ENCODE results near the gene CAVIN2. TPM values are rescaled to one million over a fixed set of nuclear protein-coding genes. Genes with fewer than 3 reads are reported as not detected.

Gene CAVIN2, protein sequence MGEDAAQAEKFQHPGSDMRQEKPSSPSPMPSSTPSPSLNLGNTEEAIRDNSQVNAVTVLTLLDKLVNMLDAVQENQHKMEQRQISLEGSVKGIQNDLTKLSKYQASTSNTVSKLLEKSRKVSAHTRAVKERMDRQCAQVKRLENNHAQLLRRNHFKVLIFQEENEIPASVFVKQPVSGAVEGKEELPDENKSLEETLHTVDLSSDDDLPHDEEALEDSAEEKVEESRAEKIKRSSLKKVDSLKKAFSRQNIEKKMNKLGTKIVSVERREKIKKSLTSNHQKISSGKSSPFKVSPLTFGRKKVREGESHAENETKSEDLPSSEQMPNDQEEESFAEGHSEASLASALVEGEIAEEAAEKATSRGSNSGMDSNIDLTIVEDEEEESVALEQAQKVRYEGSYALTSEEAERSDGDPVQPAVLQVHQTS
- total RNA-seq, result not detected

DNA sequence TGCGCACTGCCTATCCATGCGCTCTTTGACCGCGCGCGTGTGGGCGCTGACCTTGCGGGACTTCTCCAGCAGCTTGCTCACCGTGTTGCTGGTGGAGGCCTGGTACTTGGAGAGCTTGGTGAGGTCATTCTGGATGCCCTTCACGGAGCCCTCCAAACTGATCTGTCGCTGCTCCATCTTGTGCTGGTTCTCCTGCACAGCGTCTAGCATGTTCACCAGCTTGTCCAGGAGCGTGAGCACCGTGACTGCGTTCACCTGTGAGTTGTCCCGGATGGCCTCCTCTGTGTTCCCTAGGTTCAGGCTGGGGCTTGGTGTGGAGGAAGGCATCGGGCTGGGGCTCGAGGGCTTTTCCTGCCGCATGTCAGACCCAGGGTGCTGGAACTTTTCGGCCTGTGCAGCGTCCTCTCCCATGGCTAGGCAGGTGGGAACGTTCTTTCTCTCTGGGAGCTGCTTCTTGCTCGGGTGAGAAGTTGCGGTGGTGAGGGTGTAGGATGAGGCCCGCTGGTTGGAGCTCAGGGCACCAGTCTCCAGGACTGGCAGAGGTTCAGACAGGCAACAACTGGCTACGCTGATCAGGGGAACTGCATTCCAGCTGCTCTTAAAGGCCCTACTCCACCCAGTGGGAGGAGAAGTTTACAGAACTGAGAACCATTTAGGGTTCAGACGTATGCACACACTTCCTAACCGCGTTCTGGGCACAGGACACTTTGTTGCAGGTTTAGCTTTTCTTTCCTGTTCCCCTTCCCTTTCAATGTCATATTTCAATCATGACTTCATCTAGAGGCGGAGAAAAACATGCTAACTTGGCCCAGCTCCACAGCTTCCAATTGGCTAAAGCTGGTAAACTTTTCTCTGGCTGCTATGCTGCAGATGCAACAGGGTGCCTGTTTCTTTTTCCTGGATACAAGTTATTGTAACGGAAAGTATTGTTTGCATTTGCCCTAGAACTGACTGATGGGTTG lies at the start of gene CAVIN2:
Gene CAVIN2 (minus strand): TSS at position 574 of the 962 bp plus-strand sequence. CDS start 163 bp downstream, at position 411.
- H3K4me3 Mint-ChIP-seq, result no peak within 1 kb of the TSS
- H3K27ac Mint-ChIP-seq, result no peak within 1 kb of the TSS
- H3K36me3 Mint-ChIP-seq, result no peaks in the 10 kb centered on the region
- no peaks in the 10 kb centered on the region for H3K9me3 Mint-ChIP-seq (ENCODE audit: low read depth)
- no peak for ATAC-seq
- H3K4me1 Mint-ChIP-seq, result peaks cover 2% of the 10 kb centered on the region
- H3K27me3 Mint-ChIP-seq, result peaks cover 74% of the 10 kb centered on the region
- no peak for DNase-seq
- CTCF ChIA-PET, result no interaction called here

DNA sequence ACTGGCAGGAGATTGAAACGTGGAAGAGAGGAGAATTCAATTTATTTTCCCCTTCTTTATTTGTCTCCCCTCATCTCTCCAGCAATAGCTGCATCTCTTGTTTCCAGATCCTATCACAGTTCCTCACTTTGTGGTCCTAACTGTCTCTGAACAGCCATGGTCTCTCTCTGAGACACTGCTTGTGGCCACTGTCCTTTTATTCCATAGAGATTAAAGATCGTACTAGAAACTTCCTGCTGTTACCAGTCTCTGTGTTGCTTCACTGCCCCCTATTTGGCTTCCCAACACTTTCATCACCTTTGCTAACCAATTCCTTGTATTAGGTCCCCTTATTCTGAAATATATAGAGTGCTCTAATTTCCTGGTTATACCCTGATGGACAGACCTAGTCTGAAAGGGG lies 48.9 kb upstream of the CAVIN2 start:
- Mint-ChIP-seq H3K9me3 (ENCODE audit: low read depth) (no peaks in the 10 kb centered on the region), H3K27me3 (peaks cover 9% of the 10 kb centered on the region), H3K27ac (no peak overlapping the region), H3K4me1 (no peaks in the 10 kb centered on the region), H3K4me3 (no peak overlapping the region), H3K36me3 (no peaks in the 10 kb centered on the region)
- CTCF ChIA-PET, result no interaction called here
- ATAC-seq (no peak), DNase-seq (no peak)

DNA sequence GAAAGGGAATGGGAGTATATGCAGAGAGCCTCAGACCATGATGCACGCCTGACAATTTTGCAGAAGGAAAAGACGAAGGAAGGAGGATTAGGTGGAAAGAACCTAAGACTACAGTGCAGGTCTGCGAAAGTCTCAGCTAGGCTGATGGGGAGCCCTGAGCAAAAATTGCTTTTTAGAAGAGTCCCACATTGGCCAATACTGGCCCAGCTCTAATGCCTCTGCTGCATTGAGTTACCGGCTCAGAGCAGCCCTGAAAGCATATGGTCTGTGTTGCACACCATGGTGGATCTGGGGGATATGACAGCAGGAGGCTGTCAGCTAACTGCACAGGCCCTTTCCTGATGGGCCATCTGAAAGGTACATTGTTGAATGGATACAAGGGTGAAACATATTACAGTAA lies 48.3 kb upstream of the CAVIN2 start:
- H3K4me1 Mint-ChIP-seq, result no peaks in the 10 kb centered on the region
- no peak overlapping the region for H3K4me3 Mint-ChIP-seq
- CTCF ChIA-PET, result no interaction called here
- peaks cover 9% of the 10 kb centered on the region for H3K27me3 Mint-ChIP-seq
- no peaks in the 10 kb centered on the region for H3K9me3 Mint-ChIP-seq (ENCODE audit: low read depth)
- DNase-seq (no peak), ATAC-seq (no peak)
- no peaks in the 10 kb centered on the region for H3K36me3 Mint-ChIP-seq
- H3K27ac Mint-ChIP-seq, result no peak overlapping the region

DNA sequence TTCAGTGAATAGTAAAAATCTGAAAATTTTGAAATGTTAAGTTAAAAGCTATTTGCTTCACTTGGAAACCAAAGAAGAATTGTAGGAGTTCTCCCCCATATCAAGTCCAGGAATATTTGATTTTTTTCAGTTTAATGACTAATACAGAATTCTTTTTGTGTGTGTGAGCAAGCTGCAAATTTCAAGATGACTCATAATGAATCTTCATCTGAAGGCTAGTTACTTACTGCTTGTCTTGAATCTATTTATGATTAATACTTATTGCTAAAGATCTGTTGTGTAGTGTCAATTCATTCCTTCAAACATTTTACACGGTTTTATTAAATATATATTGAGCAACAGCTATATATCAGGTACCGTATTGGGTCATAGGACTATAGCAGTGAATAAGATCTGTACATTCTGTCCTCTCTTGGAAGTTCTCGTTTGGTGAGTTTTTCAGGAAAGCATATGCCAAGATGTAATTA lies 47.8 kb upstream of the CAVIN2 start:
- no peak overlapping the region for H3K27ac Mint-ChIP-seq
- peaks cover 9% of the 10 kb centered on the region for H3K27me3 Mint-ChIP-seq
- DNase-seq (no peak), ATAC-seq (no peak)
- no peaks in the 10 kb centered on the region for H3K36me3 Mint-ChIP-seq
- no peaks in the 10 kb centered on the region for H3K9me3 Mint-ChIP-seq (ENCODE audit: low read depth)
- H3K4me1 Mint-ChIP-seq, result no peaks in the 10 kb centered on the region
- CTCF ChIA-PET, result no interaction called here
- H3K4me3 Mint-ChIP-seq, result no peak overlapping the region

DNA sequence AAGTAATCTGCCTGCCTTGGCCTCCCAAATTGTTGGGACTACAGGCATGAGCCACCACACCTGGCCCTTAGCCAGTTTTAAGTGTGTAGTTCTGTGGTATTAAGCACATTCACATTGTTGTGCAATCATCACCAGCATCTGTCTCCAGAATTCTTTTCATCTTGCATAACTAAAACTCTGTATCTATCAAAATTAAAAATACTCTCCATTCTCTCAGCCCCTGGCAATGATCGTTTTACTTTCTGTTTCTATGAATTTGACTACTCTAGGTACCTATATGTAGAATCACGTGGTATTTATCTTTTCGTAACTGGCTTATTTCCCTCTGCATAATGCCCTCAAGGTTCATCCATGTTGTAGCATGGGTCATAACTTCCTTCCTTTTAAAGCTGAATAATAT lies 45.5 kb upstream of the CAVIN2 start:
- Mint-ChIP-seq H3K27me3 (peaks cover 9% of the 10 kb centered on the region), H3K4me1 (no peaks in the 10 kb centered on the region), H3K36me3 (no peaks in the 10 kb centered on the region), H3K4me3 (no peak overlapping the region), H3K27ac (no peak overlapping the region), H3K9me3 (ENCODE audit: low read depth) (no peaks in the 10 kb centered on the region)
- CTCF ChIA-PET, result no interaction called here
- no peak for ATAC-seq
- no peak for DNase-seq

DNA sequence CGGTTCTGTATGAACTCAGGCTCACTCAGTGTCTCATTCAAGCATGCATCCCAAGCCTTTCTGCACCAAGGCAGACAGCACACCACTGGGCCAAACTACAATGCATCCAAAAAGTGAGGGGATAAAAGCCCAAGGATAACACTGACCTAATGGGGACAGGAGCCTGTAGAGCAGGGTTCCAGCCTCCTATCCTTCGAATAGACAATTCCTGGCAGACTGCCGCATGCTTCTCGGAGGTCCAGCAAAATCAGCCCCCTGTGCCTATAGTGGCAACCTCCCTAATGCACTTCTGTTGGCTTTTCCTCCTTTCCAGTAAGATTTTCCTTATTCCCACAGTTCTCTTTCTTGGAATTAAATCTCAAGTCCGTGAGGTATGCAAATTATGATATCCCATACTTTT lies 44.8 kb upstream of the CAVIN2 start:
- no peak for DNase-seq
- Mint-ChIP-seq H3K9me3 (ENCODE audit: low read depth) (no peaks in the 10 kb centered on the region), H3K36me3 (no peaks in the 10 kb centered on the region), H3K27me3 (peaks cover 9% of the 10 kb centered on the region), H3K27ac (no peak overlapping the region), H3K4me1 (no peaks in the 10 kb centered on the region), H3K4me3 (no peak overlapping the region)
- CTCF ChIA-PET, result no interaction called here
- ATAC-seq, result no peak

DNA sequence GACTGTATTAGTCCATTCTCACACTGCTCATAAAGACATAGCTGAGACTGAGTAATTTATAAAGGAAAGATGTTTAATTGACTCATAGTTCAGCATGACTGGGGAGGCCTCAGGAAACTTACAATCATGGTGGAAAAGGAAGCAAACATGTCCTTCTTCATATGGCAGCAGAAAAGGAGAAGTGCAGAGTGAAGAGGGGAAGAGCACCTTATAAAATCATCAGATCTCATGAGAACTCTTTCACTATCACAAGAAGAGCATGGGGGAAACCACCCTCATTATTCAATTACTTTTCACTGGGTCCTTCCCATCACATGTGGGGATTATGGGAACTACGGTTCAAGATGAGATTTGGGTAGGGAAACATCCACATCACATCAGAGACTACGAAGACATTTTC lies 43.0 kb upstream of the CAVIN2 start:
- H3K27ac Mint-ChIP-seq, result no peak overlapping the region
- ATAC-seq, result no peak
- DNase-seq, result no peak
- no peaks in the 10 kb centered on the region for H3K9me3 Mint-ChIP-seq (ENCODE audit: low read depth)
- no peaks in the 10 kb centered on the region for H3K4me1 Mint-ChIP-seq
- H3K4me3 Mint-ChIP-seq, result no peak overlapping the region
- H3K27me3 Mint-ChIP-seq, result peaks cover 9% of the 10 kb centered on the region
- CTCF ChIA-PET, result no interaction called here
- H3K36me3 Mint-ChIP-seq, result no peaks in the 10 kb centered on the region

DNA sequence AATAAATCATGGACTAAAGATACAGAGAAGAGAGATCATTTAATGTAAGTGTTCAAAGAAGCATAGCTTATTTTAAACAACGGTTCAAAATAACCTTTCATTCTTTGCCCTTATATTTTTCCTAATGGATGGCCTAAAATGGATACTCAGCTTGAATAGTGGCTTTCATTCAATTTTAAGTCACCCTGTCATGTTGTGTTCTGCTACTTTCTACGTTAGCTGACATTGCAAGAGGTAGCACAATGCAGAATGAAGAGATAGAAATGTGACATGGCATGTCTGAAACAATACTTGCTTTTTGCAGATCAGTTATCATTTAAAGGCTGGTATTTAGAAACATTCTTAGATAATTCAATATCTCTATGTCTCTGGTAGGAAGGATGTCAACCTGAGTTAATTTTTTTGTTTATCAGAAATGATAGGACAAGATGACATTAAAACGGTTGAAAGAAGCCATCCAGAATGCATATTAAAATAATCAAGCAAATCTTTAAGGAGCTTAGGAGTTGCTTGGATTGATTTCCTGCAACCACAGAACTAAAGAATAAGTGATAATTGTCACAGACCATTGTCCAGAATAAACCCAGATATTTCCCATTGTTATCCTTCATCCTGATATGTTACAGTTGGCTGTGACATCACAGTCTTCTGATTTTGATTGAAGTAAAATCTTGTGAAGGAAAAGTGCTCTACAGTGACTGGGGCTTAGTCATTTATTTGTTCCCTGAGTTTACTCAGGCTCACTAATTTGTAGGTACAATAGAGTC lies 41.7 kb upstream of the CAVIN2 start:
- H3K9me3 Mint-ChIP-seq (ENCODE audit: low read depth), result no peaks in the 10 kb centered on the region
- ATAC-seq (no peak), DNase-seq (no peak)
- no peak overlapping the region for H3K27ac Mint-ChIP-seq
- no peaks in the 10 kb centered on the region for H3K36me3 Mint-ChIP-seq
- H3K4me1 Mint-ChIP-seq, result no peaks in the 10 kb centered on the region
- H3K4me3 Mint-ChIP-seq, result no peak overlapping the region
- H3K27me3 Mint-ChIP-seq, result peaks cover 7% of the 10 kb centered on the region
- CTCF ChIA-PET, result no interaction called here

DNA sequence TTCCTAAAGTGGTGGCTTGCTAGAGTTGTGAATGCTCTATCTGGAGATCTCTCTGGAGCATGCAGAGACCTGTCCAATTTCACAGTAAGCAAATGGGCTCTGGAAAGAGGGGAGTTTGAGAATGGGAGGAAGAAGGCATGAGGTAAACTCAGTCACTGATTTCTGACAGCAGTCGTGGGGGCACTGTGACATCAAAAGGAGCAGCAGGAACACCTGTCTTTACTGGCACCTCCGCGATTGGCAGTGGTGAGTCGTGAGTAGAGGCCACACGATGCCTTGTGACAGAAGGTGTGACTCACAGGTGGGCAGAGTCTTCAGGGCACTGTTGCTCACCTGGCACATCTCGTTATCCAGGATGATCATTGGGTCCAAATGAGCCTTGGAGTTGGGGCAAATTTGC lies 38.8 kb upstream of the CAVIN2 start:
- H3K27ac Mint-ChIP-seq, result no peak overlapping the region
- H3K4me3 Mint-ChIP-seq, result no peak overlapping the region
- no peaks in the 10 kb centered on the region for H3K4me1 Mint-ChIP-seq
- no peaks in the 10 kb centered on the region for H3K9me3 Mint-ChIP-seq (ENCODE audit: low read depth)
- DNase-seq (no peak), ATAC-seq (no peak)
- H3K27me3 Mint-ChIP-seq, result no peaks in the 10 kb centered on the region
- CTCF ChIA-PET, result no interaction called here
- no peaks in the 10 kb centered on the region for H3K36me3 Mint-ChIP-seq

DNA sequence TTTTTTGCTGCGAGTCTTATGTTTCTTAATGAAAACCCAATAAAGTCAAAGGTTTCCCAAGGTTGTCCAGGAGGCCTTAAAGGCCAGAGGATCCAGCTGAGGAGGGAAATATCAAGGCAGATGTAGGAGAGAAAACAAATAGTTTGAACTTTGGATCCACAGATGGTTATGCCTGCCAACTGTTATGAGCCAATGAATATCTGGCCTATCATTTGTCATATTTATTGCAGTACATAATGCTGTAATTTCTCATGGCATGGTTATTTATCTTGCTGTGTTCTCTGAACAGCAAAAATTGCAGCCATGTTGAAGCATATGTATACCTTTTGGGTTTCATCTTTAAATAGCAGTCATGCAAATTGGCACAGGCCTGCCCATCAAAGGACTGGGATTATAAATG lies 38.2 kb upstream of the CAVIN2 start:
- CTCF ChIA-PET, result no interaction called here
- no peaks in the 10 kb centered on the region for H3K36me3 Mint-ChIP-seq
- no peak overlapping the region for H3K27ac Mint-ChIP-seq
- ATAC-seq (no peak), DNase-seq (no peak)
- no peaks in the 10 kb centered on the region for H3K4me1 Mint-ChIP-seq
- no peaks in the 10 kb centered on the region for H3K9me3 Mint-ChIP-seq (ENCODE audit: low read depth)
- no peak overlapping the region for H3K4me3 Mint-ChIP-seq
- H3K27me3 Mint-ChIP-seq, result no peaks in the 10 kb centered on the region

DNA sequence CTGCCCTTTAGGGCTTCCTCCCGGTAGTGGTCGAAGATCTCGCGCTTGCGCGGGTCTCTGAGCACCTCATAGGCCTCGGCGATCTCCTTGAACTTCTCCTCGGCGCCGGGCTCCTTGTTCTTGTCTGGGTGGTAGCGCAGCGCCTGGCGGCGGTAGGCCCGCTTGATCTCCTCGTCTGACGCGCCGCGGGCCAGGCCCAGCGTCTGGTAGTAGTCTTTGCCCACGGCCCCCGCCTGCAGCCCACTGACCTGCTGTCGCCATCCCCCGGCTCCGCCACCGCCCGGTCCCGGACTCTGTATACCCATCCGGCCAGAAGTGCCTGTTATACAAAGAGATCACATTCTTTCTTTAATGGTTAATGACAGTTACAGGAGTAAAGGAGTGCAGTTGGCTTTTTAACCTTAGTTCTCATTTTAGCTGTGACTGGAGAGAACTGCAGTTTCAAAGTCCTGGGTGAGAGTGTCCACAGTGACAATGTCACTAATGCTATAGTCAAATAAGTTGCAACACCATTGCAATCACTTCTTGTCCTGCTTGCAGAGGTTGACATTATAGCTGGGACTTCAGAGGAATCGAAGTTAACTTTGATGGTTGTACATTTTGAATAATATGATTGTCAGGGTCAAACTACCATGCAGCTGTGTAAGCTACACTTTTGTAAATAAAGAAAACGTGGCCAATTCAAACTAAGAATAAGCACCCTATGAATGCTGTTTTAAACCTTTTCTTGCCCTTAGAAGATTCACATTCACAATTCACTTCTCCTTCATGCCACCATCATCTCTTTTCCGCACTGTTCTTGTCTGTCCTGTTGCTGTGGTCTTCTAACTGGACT lies 35.3 kb upstream of the CAVIN2 start:
- DNase-seq, result no peak
- H3K27me3 Mint-ChIP-seq, result peaks cover 4% of the 10 kb centered on the region
- H3K9me3 Mint-ChIP-seq (ENCODE audit: low read depth), result no peaks in the 10 kb centered on the region
- no peak for ATAC-seq
- H3K4me1 Mint-ChIP-seq, result no peaks in the 10 kb centered on the region
- no peaks in the 10 kb centered on the region for H3K36me3 Mint-ChIP-seq
- CTCF ChIA-PET, result no interaction called here
- H3K4me3 Mint-ChIP-seq, result no peak overlapping the region
- H3K27ac Mint-ChIP-seq, result no peak overlapping the region

DNA sequence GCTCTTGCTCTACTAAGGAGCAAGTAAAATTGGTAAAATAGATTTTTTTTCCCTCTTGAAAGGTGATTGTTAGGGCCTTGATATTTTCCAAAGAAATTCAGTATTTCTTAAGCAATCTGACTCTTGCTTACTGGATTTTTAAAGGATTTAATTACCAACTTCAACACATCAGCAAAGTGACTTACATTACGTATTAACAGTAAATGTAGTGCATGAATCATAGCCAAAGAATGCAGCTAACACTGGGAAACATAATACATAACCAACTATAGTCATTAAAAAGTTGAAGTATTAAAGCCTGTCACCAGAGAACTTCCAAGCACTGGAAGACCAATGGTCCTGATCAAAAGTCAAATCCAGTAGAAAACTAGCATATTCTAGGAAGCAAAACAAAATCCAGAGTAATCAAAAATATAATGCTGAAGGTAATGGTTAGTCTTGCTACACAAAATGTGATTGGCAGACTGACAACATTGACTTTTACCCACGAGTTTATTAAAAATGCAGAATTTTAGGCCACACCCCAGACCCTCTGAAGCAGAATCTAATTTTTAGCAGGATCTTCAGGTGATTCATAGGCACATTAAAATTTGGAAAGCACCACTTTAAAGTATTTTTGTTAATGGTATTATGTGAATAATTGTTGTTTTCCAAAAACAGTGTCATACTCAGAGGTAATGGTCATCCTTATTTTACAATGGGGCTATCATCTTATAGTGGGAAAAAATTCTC lies 31.8 kb upstream of the CAVIN2 start:
- H3K27me3 Mint-ChIP-seq, result peaks cover 7% of the 10 kb centered on the region
- no peak overlapping the region for H3K4me3 Mint-ChIP-seq
- H3K9me3 Mint-ChIP-seq (ENCODE audit: low read depth), result no peaks in the 10 kb centered on the region
- no peak overlapping the region for H3K27ac Mint-ChIP-seq
- H3K36me3 Mint-ChIP-seq, result no peaks in the 10 kb centered on the region
- DNase-seq (no peak), ATAC-seq (no peak)
- CTCF ChIA-PET, result no interaction called here
- H3K4me1 Mint-ChIP-seq, result no peaks in the 10 kb centered on the region

All from activated CD8-positive, alpha-beta memory T cell treated with anti-CD3 and anti-CD28 coated beads, Interleukin-2, amount 10 ng/mL, durations not matched to agents 7 days and 5 days (primary cell).